ENCODE measurements around the gene ZNF774. TPM values are rescaled to one million over a fixed set of nuclear protein-coding genes. Genes with fewer than 3 reads are reported as not detected.

The ZNF774 gene
- total and polyA plus RNA-seq, 10 of the 15 experiments (the other 5 are each of a cell fraction or from before 2014, with no cell fraction given): 0.35 to 2.5 (median 1.7) TPM

- Histone ChIP-seq H3K4me3 (peak overlapping the region; percentile 94), H3K4me2 (ENCODE audit: control insufficient read depth, insufficient read depth) (peak overlapping the region; percentile 44), H3K4me1 (ENCODE audit: control insufficient read depth, insufficient read depth, low read length) (peaks cover 4% of the 10 kb centered on the region; the same call in 1 of the 2 replicates), H3K27ac (ENCODE audit: control insufficient read depth, insufficient read depth) (peak overlapping the region; percentile 91), H3K9ac (ENCODE audit: control insufficient read depth, insufficient read depth, low read length) (peak overlapping the region; percentile 97), H3K27me3 (replicated peaks in 1 of 2; ENCODE audit: control insufficient read depth in 2 of 2, insufficient read depth in 2 of 2, low read length in 1 of 2) (no peaks in the 10 kb centered on the region), H2AFZ (ENCODE audit: control insufficient read depth, low read depth, low read length) (peak overlapping the region; percentile 68), H3K79me2 (ENCODE audit: control insufficient read depth, insufficient read depth, low read length) (peaks cover 50% of the 10 kb centered on the region), H3K36me3 (ENCODE audit: control insufficient read depth in 2 of 2, insufficient read depth in 2 of 2, low read length in 1 of 2) (peaks cover 0 to 8% of the 10 kb centered on the region in 2 experiments; a peak in 2 of 4 replicates), H4K20me1 (ENCODE audit: control insufficient read depth, insufficient read depth) (no peaks in the 10 kb centered on the region), H3K9me3 (replicated peaks; ENCODE audit: control insufficient read depth, insufficient read depth, low read length) (no peaks in the 10 kb centered on the region)
- ChIA-PET POLR2A (interaction anchor here (0.5 to 2.6 kb wide), 17 partner anchors 8 to 208 kb away, joined by 3 to 51 read pairs (median 5); partner anchors contain the start of gene ZNF774), SMC1A (ENCODE audit: uncharacterized antibody, unreplicated experiment) (interaction anchor here (0.8 to 5.5 kb wide), 10 partner anchors 8 to 50 kb away, joined by 3 to 34 read pairs (median 4); no protein-coding TSS in a partner anchor), CTCF (interaction anchor here (0.6 to 1.7 kb wide), 7 partner anchors 12 to 195 kb away, joined by 3 to 6 read pairs (median 4); no protein-coding TSS in a partner anchor), RAD21 (ENCODE audit: unreplicated experiment) (interaction anchor here (0.9 to 2.2 kb wide), 15 partner anchors 9 to 198 kb away, joined by 3 to 12 read pairs (median 6); no protein-coding TSS in a partner anchor)
- FAIRE-seq: no peak
- in situ Hi-C loops (cut with MboI) (no loop called here), intact Hi-C loops (cut with micrococcal nuclease; ENCODE audit: unreplicated experiment) (no loop called here)
- DNase-seq (ENCODE audit: low read depth, low spot score): no peak
- under 1% methylated on average over 32 of the region's 52 CpGs for WGBS (ENCODE audit: insufficient coverage, insufficient replicate concordance, low lambda C conversion rate, missing lambda C conversion rate)
- ATAC-seq: peak; percentile 73
- TSS peak; percentile 60 for BruUV-seq (replicated peaks)
- TF ChIP-seq ASH2L (IDR thresholded peaks at IDR 0.05; ENCODE audit: borderline replicate concordance, low read depth) (no peak), ELK1 (IDR thresholded peaks at IDR 0.05; ENCODE audit: low read depth, low read length) (no peak), NFYB (IDR thresholded peaks at IDR 0.05; ENCODE audit: insufficient read depth, low read depth, low read length) (no peak), ATF3 (IDR thresholded peaks at IDR 0.05; ENCODE audit: borderline replicate concordance, extremely low read depth, low read depth, low read length) (no peak), ETV6 (conservative IDR thresholded peaks at IDR 0.05 in 1 of 2, IDR thresholded peaks at IDR 0.05 in 1 of 2; ENCODE audit: borderline replicate concordance in 1 of 2, low read depth in 1 of 2) (no peak), TCF7 (IDR thresholded peaks at IDR 0.05; ENCODE audit: borderline replicate concordance) (no peak), ZNF384 (IDR thresholded peaks at IDR 0.05; ENCODE audit: borderline replicate concordance, low read depth, low read length) (no peak), HDAC6 (IDR thresholded peaks at IDR 0.05; ENCODE audit: unreplicated experiment) (no peak), SRF (IDR thresholded peaks at IDR 0.05; ENCODE audit: low read depth in 2 of 2, low read length in 2 of 2) (no peak), DPF2 (IDR thresholded peaks at IDR 0.05) (no peak; the same call in 1 of the 2 replicates), NKRF (conservative IDR thresholded peaks at IDR 0.05) (peak; percentile 41; the same call in 1 of the 2 replicates), RCOR1 (conservative IDR thresholded peaks at IDR 0.05; ENCODE audit: low read depth, low read length) (no peak), JUNB (IDR thresholded peaks at IDR 0.05) (peak; percentile 12; the same call in 1 of the 2 replicates), BHLHE40 (IDR thresholded peaks at IDR 0.05; ENCODE audit: borderline replicate concordance in 1 of 2, low read depth in 2 of 2, low read length in 1 of 2) (0 out of 4 replicates have a peak, but pooled peaks of 1 of the 2 experiments have one; percentile 8), CBX5 (IDR thresholded peaks at IDR 0.05; ENCODE audit: low read depth) (0 out of 2 replicates have a peak, but pooled peaks have one; percentile 7), MAX (IDR thresholded peaks at IDR 0.05; ENCODE audit: low read depth, low read length) (no peak)
These were observed 36.6 kb downstream of the ZNF774 start for GRCh38 chr15:90388462-90389380.
